ENCODE data around the gene ARID1B.

ARID1B gene

DNA sequence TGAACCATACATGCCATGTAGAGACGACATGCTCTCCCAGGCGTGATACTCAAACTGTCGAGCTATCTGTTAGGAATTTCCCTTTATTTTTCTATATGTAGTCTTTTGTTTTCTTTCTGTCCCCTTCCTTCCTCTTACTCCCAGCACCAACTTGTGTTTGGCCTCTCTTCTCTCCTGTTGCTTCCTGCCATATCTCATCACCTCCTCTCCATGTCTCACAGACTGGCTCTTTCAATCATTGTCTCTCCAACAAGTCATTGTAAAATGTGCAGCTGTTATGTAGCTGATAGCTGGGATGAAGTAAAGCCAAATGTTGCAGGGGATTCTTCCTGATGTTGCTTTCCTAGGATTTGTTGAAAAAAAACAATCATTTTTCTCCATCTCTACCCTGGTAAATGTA, 311.7 kb downstream of the ARID1B start:
- DNase-seq: no peak

DNA sequence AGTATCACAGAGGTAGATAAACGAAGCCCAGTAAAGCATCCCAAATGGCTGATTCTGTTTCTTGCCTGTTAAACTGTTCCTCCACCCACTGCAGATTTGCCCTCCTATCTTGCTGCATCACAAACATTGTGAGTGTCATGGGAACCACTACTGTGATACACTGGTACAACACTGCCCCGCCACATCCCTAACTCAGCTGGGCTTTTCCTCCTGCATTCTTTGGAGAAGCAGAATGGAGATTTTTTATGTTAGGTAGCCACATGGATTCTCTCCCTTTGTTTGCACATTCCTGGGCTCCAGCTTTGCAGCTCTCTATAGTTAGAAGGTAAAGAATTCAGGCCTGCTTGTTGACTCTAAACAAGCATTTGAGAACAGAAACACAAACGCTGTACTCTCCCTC, 312.1 kb downstream of the ARID1B start:
- peak; percentile 47 for DNase-seq

GRCh38 chr6:157089851-157090250, 312.7 kb downstream of the ARID1B start:
- DNase-seq: no peak

GRCh38 chr6:157090736-157091135, 313.6 kb downstream of the ARID1B start:
- DNase-seq: no peak

DNA sequence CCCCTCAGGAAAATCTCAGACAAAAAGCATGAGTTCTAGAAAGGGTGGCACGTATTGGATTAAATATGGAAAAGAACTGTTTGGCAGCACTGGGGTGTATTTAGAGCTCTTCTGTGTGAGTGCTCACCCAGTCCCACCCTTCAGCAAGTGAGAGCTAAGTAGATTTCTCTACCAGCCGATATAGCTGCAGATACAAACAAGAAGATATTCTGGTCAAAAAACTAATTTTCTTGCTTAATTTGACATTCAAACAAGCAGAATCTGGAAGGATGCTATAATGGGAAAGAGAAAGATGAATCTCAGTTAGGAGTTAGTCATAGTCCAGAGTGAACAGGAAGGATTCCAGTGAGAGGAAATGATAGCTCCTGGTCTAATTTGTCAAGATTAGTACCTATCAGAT, 314.1 kb downstream of the ARID1B start:
- no peak for DNase-seq

DNA sequence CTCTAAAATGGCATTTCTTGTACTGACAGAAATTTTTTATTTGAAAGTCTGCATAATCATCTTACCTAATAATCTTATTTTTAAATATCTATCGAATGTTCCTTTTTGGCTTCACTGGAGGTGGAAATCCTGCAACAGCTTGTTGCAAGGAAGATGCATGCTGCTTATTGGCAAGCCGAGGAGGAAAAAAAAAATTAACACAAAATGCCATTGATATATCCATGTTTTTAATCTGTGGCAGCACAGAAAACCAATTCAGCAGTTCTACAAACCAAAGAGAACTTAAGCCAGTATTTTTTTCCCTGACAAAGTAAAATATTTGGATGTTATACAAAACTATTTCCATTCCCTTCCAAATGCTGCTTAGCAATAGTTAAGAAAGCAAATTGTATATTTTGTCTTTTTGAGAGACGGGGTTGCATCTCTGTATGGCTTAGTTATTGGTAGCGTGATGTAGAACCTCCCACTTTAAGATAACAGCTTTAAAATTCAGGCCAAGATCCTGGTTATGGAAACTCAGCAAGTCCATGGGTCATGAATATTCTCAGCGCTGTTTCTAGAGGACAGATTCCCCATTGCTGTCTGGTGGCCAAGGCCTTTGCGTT, 314.8 kb downstream of the ARID1B start:
- DNase-seq: no peak

GRCh38 chr6:157092736-157093135, 315.6 kb downstream of the ARID1B start:
- no peak for DNase-seq

DNA sequence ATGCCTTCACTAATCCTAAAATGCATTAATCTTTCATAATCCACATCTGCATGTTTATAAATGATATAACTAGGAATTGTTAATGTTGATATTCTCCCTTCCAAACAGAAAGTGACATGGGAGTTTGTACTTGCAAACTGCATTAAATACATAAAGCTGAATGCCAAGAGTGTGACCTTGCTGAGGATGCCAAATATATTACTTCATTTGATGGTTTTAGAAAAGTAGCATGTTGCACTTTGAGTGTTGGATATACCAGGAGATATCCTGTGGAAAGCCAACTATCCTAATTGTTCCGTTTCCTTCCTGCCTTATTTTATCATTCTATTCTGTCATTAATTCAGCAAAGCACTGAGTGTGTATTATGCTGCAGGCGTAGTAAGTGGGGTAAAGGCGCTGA, 316.4 kb downstream of the ARID1B start:
- no peak for DNase-seq

DNA sequence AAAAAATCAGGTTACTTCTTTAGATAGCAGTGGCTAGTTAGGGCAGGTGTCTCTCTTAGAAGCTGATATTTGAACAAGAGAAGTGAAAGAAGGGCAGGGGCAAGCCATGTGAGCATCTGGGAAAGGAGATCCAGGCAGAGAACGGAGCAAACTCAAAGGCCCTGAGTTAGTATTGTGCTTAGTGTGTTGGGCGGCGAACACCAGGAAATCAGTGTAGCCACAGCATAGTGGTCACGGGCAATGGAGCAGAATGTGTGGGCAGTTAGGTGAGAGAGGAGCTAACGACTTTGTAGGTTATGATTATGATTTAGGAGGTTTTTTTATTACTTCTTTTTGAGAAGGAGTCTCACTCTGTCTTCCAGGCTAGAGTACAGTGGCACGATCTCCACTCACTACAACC, 316.9 kb downstream of the ARID1B start:
- DNase-seq: no peak

- no peak for DNase-seq
Measured at GRCh38 chr6:157095084-157095483, 317.9 kb downstream of the ARID1B start.

DNA sequence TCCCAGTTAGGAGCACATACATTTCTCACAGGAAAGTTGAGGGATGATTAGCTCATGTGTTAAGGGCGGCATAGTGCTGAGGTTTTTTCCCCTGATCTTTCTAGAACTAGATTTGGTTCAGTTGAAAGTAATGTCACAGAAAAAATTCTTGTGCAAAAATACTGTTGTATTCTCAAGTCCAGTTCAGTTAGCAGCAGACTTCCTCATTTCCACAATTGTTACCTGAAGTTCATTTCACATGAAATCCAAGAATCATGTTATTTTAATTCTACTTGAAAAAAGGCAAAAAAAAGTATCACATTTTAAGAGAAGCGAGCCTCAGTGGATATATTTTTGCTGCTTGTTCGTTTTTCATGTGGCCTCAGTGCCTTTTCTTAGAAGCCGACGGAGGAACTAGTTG, 318.4 kb downstream of the ARID1B start:
- no peak for DNase-seq

GRCh38 chr6:157096105-157096504, 318.9 kb downstream of the ARID1B start:
- no peak for DNase-seq

DNA sequence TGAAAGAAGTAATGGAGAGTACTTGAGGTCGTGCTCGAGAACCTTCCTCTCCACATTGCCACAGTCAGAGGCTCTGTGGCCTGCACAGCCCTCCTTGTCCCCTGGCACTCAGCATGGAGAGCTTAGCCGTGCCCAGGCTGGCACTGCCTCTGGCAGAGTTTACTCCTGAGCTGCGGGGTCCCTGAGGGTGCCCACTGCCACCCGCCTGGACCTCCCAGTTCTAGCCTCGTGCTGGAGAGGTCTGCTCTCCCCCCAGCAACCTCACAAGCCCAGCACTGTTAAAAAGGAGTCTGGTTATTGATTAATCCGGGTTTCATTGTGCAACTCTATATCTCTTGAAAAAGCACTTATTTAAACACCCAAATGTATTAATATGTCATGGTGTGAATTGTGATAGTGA, 319.3 kb downstream of the ARID1B start:
- no peak for DNase-seq

DNA sequence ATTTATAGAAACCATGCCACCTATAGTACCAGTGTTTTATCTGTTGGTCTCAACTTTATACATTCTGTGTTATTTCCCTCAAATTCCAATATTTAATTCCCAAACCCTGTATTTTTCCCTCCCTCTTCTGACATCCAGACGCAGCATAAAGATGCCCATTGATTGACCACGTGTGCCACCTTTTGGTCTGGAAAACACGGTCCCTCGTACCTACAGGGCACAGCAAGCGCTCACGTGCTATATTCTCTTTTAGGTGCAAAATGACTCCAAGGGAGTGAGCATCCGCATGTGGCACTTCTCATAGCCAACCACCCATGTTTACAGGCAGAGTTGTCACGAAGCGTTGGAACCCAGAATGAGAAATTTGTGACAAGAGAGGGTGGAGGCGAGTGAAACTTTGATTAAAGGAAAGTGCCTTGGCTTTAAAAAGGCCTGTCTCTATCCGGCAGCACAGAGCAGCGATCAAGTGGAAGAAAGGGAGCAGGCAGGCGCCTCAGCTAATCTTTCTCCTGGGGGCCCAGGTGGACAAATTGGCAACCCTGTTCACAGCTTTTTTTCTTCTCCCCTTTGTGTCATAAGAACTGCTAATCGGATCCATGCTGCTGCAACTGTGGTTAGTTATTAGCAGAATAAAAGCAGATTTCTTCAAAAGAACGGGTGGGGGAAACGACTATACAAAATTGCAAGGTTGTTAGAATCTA, 320.2 kb downstream of the ARID1B start:
- DNase-seq: no peak

DNA sequence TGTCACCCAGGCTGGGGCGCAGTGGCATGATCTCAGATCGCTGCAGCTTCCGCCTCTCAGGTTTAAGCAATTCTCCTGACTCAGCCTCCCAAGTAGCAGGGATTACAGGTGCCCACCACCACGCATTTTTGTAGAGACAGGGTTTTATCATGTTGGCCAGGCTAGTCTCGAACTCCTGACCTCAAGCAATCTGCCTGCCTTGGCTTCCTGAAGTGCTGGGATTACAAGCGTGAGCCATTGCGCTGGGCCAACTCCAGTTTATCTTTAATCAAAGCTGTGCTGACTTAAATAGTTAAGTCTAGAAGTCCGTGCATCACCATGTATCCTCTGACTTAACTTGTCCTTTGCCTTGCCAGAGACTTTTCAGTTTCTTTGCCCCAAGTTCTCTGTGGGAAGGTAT, 321.8 kb downstream of the ARID1B start:
- DNase-seq: no peak

DNA sequence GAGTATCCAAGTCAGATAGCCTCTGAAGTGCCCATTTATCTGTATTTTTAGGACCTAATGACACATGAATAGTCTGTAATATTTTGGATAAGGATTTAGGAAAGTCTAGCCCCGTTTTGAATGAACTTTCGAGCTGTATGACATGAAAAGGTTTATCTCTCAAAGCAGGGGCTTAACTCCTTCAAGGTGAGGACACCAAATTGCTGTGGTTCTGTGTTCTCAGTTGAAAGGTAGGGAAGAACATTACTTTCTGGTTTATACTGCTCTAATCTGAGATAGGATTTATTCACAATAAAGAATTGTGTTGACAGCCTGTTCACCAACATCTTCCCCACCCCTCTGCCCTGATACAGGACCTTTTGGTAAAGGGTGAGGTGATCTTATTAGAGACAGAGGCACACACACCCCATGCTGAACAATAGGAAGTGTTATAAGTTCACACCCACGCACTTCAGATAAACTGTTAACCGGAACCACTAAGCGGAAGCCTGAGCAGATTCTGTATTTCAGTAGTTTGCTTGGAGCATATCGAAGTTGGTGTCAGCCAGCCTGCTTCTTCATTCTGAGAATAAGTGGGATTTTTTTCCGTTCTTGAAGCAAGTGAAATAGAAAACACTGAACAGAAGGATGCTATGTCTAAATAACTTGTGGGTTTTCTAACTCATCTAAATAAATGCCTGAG, 322.9 kb downstream of the ARID1B start:
- DNase-seq: no peak

DNA sequence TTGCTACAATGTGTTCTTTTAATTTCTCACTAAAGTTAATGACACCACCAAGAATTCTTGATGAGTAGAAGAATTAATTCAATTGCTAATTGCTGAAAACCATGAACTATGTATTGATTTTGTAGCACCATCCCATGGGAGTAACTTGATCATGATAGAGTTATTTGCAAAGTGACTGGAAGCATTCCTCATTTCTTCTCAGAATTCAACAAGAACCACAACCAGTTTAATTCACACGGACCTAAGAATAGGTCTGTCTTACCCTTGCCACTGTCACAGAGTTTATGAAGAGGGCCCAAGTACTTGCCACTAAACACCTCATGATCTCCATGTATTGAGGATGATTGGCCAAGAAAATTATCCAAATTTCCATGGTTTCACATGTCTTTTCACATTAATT, 324.0 kb downstream of the ARID1B start:
- DNase-seq: no peak

- no peak for DNase-seq
Measured at GRCh38 chr6:157104803-157105202, 327.6 kb downstream of the ARID1B start.

GRCh38 chr6:157106487-157106886, 329.3 kb downstream of the ARID1B start:
- DNase-seq: no peak

DNA sequence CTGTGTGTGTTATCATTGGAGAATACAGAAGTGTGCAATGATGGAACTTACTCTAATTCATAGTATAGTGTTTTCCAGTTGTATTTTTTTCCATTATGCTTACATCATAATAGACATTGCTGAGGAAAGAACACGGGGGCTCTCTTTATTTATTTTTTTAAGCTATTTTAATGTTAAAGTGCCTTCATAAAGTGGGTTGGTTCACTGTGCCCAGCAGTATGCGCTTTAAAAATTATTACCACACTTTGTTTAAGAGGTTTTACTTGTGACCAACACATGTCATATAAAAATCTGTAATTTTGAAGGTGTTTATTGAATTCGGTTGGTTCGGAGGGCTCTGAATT, 330.4 kb downstream of the ARID1B start:
- DNase-seq: no peak

- DNase-seq: peak; percentile 61
Measured at GRCh38 chr6:157107915-157108651, 330.9 kb downstream of the ARID1B start.

DNA sequence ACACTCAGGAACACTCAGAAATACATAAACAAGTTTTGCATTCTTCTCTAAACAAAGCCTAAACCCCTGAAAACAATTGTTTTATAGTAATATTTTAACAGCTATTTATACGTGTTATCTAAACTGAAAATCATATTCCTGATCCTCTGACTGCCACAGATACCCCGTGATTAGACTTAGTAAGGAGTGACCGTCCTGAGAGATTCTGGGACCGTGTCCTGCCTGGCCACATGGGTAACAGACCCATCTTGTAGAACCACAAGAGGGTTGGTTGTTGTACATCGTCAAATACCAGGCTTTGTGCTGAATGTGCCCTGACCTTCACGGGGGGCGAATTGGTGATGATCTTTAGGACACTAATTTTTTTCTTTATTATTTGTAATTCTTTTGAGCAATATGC, 331.7 kb downstream of the ARID1B start:
- no peak for DNase-seq

DNA sequence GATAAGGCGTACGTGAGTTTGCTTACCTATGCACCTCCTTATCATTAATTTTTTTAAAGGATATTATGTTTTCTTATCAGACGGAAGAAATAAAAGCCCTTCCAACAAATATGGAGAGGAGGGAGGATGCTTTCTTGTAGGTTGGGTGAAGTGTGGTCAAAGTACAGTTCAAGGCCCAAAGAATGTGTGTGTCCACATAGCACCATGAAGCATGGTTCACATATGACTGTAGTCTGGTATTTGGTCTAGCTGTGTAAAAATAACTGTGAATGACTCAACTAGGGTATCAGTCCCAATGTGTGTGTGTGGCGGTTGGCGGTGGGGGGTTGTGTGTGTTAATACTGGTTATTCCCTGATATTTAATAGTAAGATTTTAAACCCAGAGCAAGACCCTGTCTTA, 333.4 kb downstream of the ARID1B start:
- DNase-seq: no peak

- DNase-seq: no peak
Measured at GRCh38 chr6:157113389-157113788, 336.2 kb downstream of the ARID1B start.

Data from retina (tissue), 1 donor.